HCT116 (cell line): Measurements from ENCODE around the gene IRX6. TPM values are rescaled to one million over a fixed set of nuclear protein-coding genes. Genes with fewer than 3 reads are reported as not detected.

Source experiments
- ATAC-seq: fragments of 200-7000 bp; cut with Tn5 transposase; 2 replicates; pipeline ENCODE4 v1.9.1; 2020; ENCODE audit warnings: mild to moderate bottlenecking, moderate library complexity
- BruUV-seq: library from RNA; stranded (reverse); fragments of 400-500 nt; replicated peaks from 2 replicates; lab custom pipeline; 2021; lab: Mats Ljungman, UMichigan
- CTCF ChIA-PET: fragments of 300-600 bp; sonication (Branson Sonifier 250); formaldehyde crosslinking; loops from one replicate; lab custom pipeline; 2021; ENCODE audit warnings: antibody characterized with exemption; lab: Charles Lee
- POLR2A ChIA-PET: fragments of 300-600, 350-600 bp; sonication (Branson Sonifier 250); formaldehyde crosslinking; loops from one replicate; lab custom pipeline; 2021; ENCODE audit warnings: antibody characterized with exemption; lab: Charles Lee
- RAD21 ChIA-PET, 2 experiments: fragments of 300-600 bp; sonication (Branson Sonifier 250); formaldehyde crosslinking; loops; one replicate each; lab custom pipeline; 2023; ENCODE audit warnings: low total read pairs in 2 of 2; ENCODE audit not compliant: uncharacterized antibody in 2 of 2, unreplicated experiment in 2 of 2, low non-redundant PET in 1 of 2; lab: Charles Lee
- DNase-seq: peaks from one replicate; pipeline ENCODE4 v3.0.0-alpha.2; 2010; ENCODE audit warnings: low read depth, low spot score
- H2AFZ ChIP-seq: fragments of 200-600 bp; shearing (Covaris generic), sonication (generic); 2 replicates; pipeline ENCODE4 v1.6.1; 2017; ENCODE audit warnings: low read depth, mixed run types, mixed read lengths, antibody characterized with exemption, low read length; ENCODE audit not compliant: poor library complexity, severe bottlenecking
- H3K27ac ChIP-seq: 2 replicates; pipeline ENCODE4 v1.5.1; 2012; ENCODE audit warnings: low read depth, low read length
- H3K27me3 ChIP-seq: fragments of 200-600 bp; sonication (generic); 2 replicates; pipeline ENCODE4 v1.6.1; 2016; ENCODE audit warnings: mixed run types, low read length, mixed read lengths; ENCODE audit not compliant: insufficient read depth
- H3K36me3 ChIP-seq, 2 experiments: fragments of 200-500 bp in 1 of 2; fragments of 200-600 bp in 1 of 2; sonication (Bioruptor generic) in 1 of 2; sonication (generic) in 1 of 2; 2 replicates each; pipeline versions ENCODE4 v1.5.1 to v1.6.1; 2014 to 2016; ENCODE audit warnings: low read length in 2 of 2, inconsistent platforms in 1 of 2, mixed read lengths in 1 of 2, mixed run types in 1 of 2; ENCODE audit not compliant: insufficient read depth in 2 of 2, control insufficient read depth in 1 of 2
- H3K4me1 ChIP-seq, 2 experiments: fragments of 200-600 bp in 1 of 2; sonication (generic) in 1 of 2; 2 replicates each; pipeline versions ENCODE4 v1.5.1 to v1.6.1; 2012 to 2017; ENCODE audit warnings: low read length in 2 of 2, inconsistent platforms in 1 of 2, mild to moderate bottlenecking in 1 of 2, mixed read lengths in 1 of 2, mixed run types in 1 of 2, moderate library complexity in 1 of 2; ENCODE audit not compliant: insufficient read depth in 2 of 2, control insufficient read depth in 1 of 2
- H3K4me2 ChIP-seq: fragments of 200-600 bp; sonication (generic); 2 replicates; pipeline ENCODE4 v1.6.1; 2017; ENCODE audit warnings: mixed run types, low read length, mixed read lengths
- H3K4me3 ChIP-seq, 2 experiments: fragments of 200-600 bp in 1 of 2; sonication (generic) in 1 of 2; replicated peaks in 1 of 2; 2 replicates each; pipeline ENCODE4 v1.5.1; 2011 to 2016; ENCODE audit warnings: low read length in 2 of 2, control low read depth in 1 of 2, low read depth in 1 of 2, mild to moderate bottlenecking in 1 of 2, mixed read lengths in 1 of 2, mixed run types in 1 of 2
- H3K79me2 ChIP-seq: fragments of 200-600 bp; sonication (generic); 2 replicates; pipeline ENCODE4 v1.6.1; 2017; ENCODE audit warnings: mild to moderate bottlenecking, mixed run types, low read length, moderate library complexity, mixed read lengths; ENCODE audit not compliant: insufficient read depth
- H3K9ac ChIP-seq: fragments of 200-600 bp; sonication (generic); 2 replicates; pipeline ENCODE4 v1.6.1; 2016; ENCODE audit warnings: low read length, mixed read lengths
- H3K9me2 ChIP-seq: fragments of 200-600 bp; sonication (generic), shearing (Covaris generic); 2 replicates; pipeline ENCODE4 v1.6.1; 2017; ENCODE audit warnings: mixed run types, mild to moderate bottlenecking, moderate library complexity; ENCODE audit not compliant: insufficient read depth
- H3K9me3 ChIP-seq, 2 experiments: fragments of 200-500 bp in 1 of 2; fragments of 200-600 bp in 1 of 2; sonication (Bioruptor generic) in 1 of 2; sonication (generic) in 1 of 2; 2 replicates each; pipeline ENCODE4 v1.6.1; 2014 to 2017; ENCODE audit warnings: low read length in 2 of 2, mixed read lengths in 2 of 2, inconsistent platforms in 1 of 2, low read depth in 1 of 2, mild to moderate bottlenecking in 1 of 2, mixed run types in 1 of 2, moderate library complexity in 1 of 2; ENCODE audit not compliant: control insufficient read depth in 1 of 2, insufficient read depth in 1 of 2
- H4K20me1 ChIP-seq: fragments of 200-600 bp; sonication (generic), shearing (Covaris generic); 2 replicates; pipeline ENCODE4 v1.6.1; 2017; ENCODE audit warnings: mixed run types, mild to moderate bottlenecking, moderate library complexity; ENCODE audit not compliant: insufficient read depth
- ATF3 ChIP-seq: IDR thresholded peaks from 2 replicates; pipeline ENCODE4 v1.6.1; 2012
- CEBPB ChIP-seq: IDR thresholded peaks from 2 replicates; pipeline ENCODE4 v1.6.1; 2012; ENCODE audit warnings: low read depth
- CTCF ChIP-seq, 3 experiments: fragments of 200-600 bp in 1 of 3; sonication (generic) in 1 of 3; IDR thresholded peaks in 2 of 3; conservative IDR thresholded peaks in 1 of 3; 2 replicates each; pipeline ENCODE4 v1.5.1; 2012 to 2017; ENCODE audit warnings: low read depth in 2 of 3, low read length in 2 of 3, antibody characterized with exemption in 1 of 3, borderline replicate concordance in 1 of 3, control low read depth in 1 of 3, mild to moderate bottlenecking in 1 of 3, mixed read lengths in 1 of 3, mixed run types in 1 of 3, moderate library complexity in 1 of 3; ENCODE audit not compliant: insufficient read depth in 1 of 3
- EGR1 ChIP-seq: IDR thresholded peaks from 2 replicates; pipeline ENCODE4 v1.6.1; 2012; ENCODE audit warnings: low read depth
- ELF1 ChIP-seq: IDR thresholded peaks from 2 replicates; pipeline ENCODE4 v1.6.1; 2012; ENCODE audit warnings: low read depth, borderline replicate concordance
- FOSL1 ChIP-seq: IDR thresholded peaks from 2 replicates; pipeline ENCODE4 v1.6.1; 2012; ENCODE audit warnings: low read depth
- POLR2A ChIP-seq: IDR thresholded peaks from 2 replicates; pipeline ENCODE4 v1.7.0; 2011; ENCODE audit warnings: borderline replicate concordance; ENCODE audit not compliant: insufficient read depth, insufficient read length; ENCODE audit errors: extremely low read depth
- POLR2AphosphoS5 ChIP-seq: IDR thresholded peaks from 2 replicates; pipeline ENCODE4 v1.6.1; 2011; ENCODE audit warnings: mild to moderate bottlenecking, low read depth, low read length, moderate library complexity
- RAD21 ChIP-seq: IDR thresholded peaks from 2 replicates; pipeline ENCODE4 v1.6.1; 2012; ENCODE audit warnings: low read depth, mild to moderate bottlenecking
- REST ChIP-seq: IDR thresholded peaks from 2 replicates; pipeline ENCODE4 v1.6.1; 2012; ENCODE audit warnings: low read depth
- SIN3A ChIP-seq: IDR thresholded peaks from 2 replicates; pipeline ENCODE4 v1.6.1; 2012; ENCODE audit warnings: low read depth
- TCF7L2 ChIP-seq: IDR thresholded peaks from 2 replicates; pipeline ENCODE4 v1.7.0; 2011; ENCODE audit warnings: borderline replicate concordance, inconsistent platforms; ENCODE audit not compliant: insufficient read depth, insufficient read length; ENCODE audit errors: extremely low read depth
- ZNF274 ChIP-seq: fragments of 200-500 bp; sonication (Bioruptor generic); IDR thresholded peaks from 2 replicates; pipeline ENCODE4 v1.6.1; 2014; ENCODE audit warnings: mild to moderate bottlenecking, low read depth, low read length, inconsistent platforms
- intact Hi-C: fragments of 100-400 bp; cut with micrococcal nuclease; formaldehyde crosslinking; loops from 2 replicates; pipeline ENCODE4 v1.10.0; 2022
- total RNA-seq: library from RNA; stranded (reverse); gene quantifications from one replicate; pipeline ENCODE4 v1.2.1, GENCODE V29; 2021; ENCODE audit not compliant: unreplicated experiment

Gene IRX6
- total RNA-seq, 1 experiment from 2014 or later: not detected

GRCh38 chr16:55325458-55326109 is 1.6 kb downstream of the IRX6 start:
- ChIA-PET RAD21 (no interaction called here), POLR2A (no interaction called here), CTCF (no interaction called here)
- Histone ChIP-seq H3K27ac (no peak overlapping the region), H3K4me1 (no peaks in the 10 kb centered on the region), H3K9me2 (no peaks in the 10 kb centered on the region), H3K36me3 (no peaks in the 10 kb centered on the region), H3K9me3 (no peaks in the 10 kb centered on the region), H2AFZ (no peak overlapping the region), H3K27me3 (peaks cover 28% of the 10 kb centered on the region), H3K4me3 (no peak overlapping the region), H3K4me2 (no peak overlapping the region), H4K20me1 (no peaks in the 10 kb centered on the region), H3K9ac (no peak overlapping the region), H3K79me2 (no peaks in the 10 kb centered on the region)
- no peak for ATAC-seq
- DNase-seq: no peak
- BruUV-seq: no TSS peak
- no peak for TF ChIP-seq TCF7L2
- TF ChIP-seq POLR2AphosphoS5: no peak
- TF ChIP-seq ZNF274: no peak
- TF ChIP-seq CEBPB: no peak
- TF ChIP-seq SIN3A: no peak
- no peak for TF ChIP-seq POLR2A
- no peak for TF ChIP-seq EGR1
- TF ChIP-seq ATF3: no peak
- TF ChIP-seq REST: no peak
- no peak for TF ChIP-seq RAD21
- TF ChIP-seq FOSL1: no peak
- TF ChIP-seq ELF1: no peak
- TF ChIP-seq CTCF (IDR thresholded peaks at IDR 0.05 in 2 of 3, conservative IDR thresholded peaks at IDR 0.05 in 1 of 3; ENCODE audit: borderline replicate concordance in 1 of 3, insufficient read depth in 1 of 3, low read depth in 2 of 3, low read length in 2 of 3): no peak
- intact Hi-C loops: no loop called here
